Fibroblast of lung (primary cell): ENCODE data around the gene CDK18. TPM values are rescaled to one million over a fixed set of nuclear protein-coding genes. Genes with fewer than 3 reads are reported as not detected.

Experiments
- DNase-seq, 2 donors: peaks; one replicate each; pipeline versions ENCODE4 v3.0.0 to v3.0.0-alpha.2; 2010; ENCODE audit warnings: low read depth in 2 of 2
- H2AFZ ChIP-seq: 2 replicates; pipeline ENCODE4 v1.5.1; 2012; ENCODE audit warnings: low read length, control low read depth, inconsistent platforms
- H3K27ac ChIP-seq: 2 replicates; pipeline ENCODE4 v1.5.1; 2011; ENCODE audit warnings: low read length, control low read depth; ENCODE audit not compliant: insufficient read depth
- H3K27me3 ChIP-seq: 2 replicates; pipeline ENCODE4 v1.5.1; 2011; ENCODE audit warnings: mild to moderate bottlenecking, low read length; ENCODE audit not compliant: control insufficient read depth, insufficient read depth
- H3K36me3 ChIP-seq: 2 replicates; pipeline ENCODE4 v1.5.1; 2011; ENCODE audit warnings: low read length; ENCODE audit not compliant: control insufficient read depth, insufficient read depth
- H3K4me1 ChIP-seq: 2 replicates; pipeline ENCODE4 v1.5.1; 2011; ENCODE audit warnings: low read length; ENCODE audit not compliant: control insufficient read depth, insufficient read depth; ENCODE audit errors: extremely low read depth
- H3K4me2 ChIP-seq: 2 replicates; pipeline ENCODE4 v1.5.1; 2011; ENCODE audit warnings: low read length, control low read depth; ENCODE audit not compliant: insufficient read depth; ENCODE audit errors: extremely low read depth
- H3K4me3 ChIP-seq, 4 experiments: fragments of 200-600 bp in 1 of 4; sonication (generic) in 1 of 4; replicated peaks in 1 of 4; 2 replicates each; pipeline ENCODE4 v1.5.1; 2011 to 2016; ENCODE audit warnings: low read length in 4 of 4, low read depth in 3 of 4, mild to moderate bottlenecking in 3 of 4, control low read depth in 2 of 4, inconsistent platforms in 1 of 4, mixed read lengths in 1 of 4; ENCODE audit not compliant: insufficient read depth in 1 of 4; ENCODE audit errors: control extremely low read depth in 1 of 4
- H3K79me2 ChIP-seq: 2 replicates; pipeline ENCODE4 v1.5.1; 2012; ENCODE audit warnings: mild to moderate bottlenecking, low read length, inconsistent platforms; ENCODE audit not compliant: control insufficient read depth, insufficient read depth
- H3K9ac ChIP-seq: 2 replicates; pipeline ENCODE4 v1.5.1; 2011; ENCODE audit warnings: mild to moderate bottlenecking, low read length, control low read depth; ENCODE audit not compliant: insufficient read depth
- H3K9me3 ChIP-seq: 2 replicates; pipeline ENCODE4 v1.5.1; 2012; ENCODE audit warnings: low read depth, low read length; ENCODE audit not compliant: control insufficient read depth, insufficient read depth
- H4K20me1 ChIP-seq: 2 replicates; pipeline ENCODE4 v1.5.1; 2011; ENCODE audit warnings: low read length; ENCODE audit not compliant: control insufficient read depth, insufficient read depth; ENCODE audit errors: extremely low read depth
- CTCF ChIP-seq, 2 donors: IDR thresholded peaks in 1 of 2; conservative IDR thresholded peaks in 1 of 2; 1 replicate in 1 of 2; 2 replicates in 1 of 2; pipeline ENCODE4 v1.5.1; 2011 to 2012; ENCODE audit warnings: low read length in 2 of 2, control low read depth in 1 of 2, inconsistent platforms in 1 of 2, low read depth in 1 of 2, mild to moderate bottlenecking in 1 of 2
- EZH2 ChIP-seq: IDR thresholded peaks from 2 replicates; pipeline ENCODE4 v1.5.1; 2012; ENCODE audit warnings: low read length, control low read depth, mild to moderate bottlenecking; ENCODE audit errors: missing control alignments
- polyA plus RNA-seq, 2 donors: library from polyadenylated mRNA; depleted of rRNA in 1 of 2; stranded (reverse) in 1 of 2; unstranded in 1 of 2; fragments of >200 nt; gene quantifications; 2 replicates each; pipeline ENCODE4 v1.2.1, GENCODE V29; 2011 to 2012; ENCODE audit warnings: missing spikeins in 1 of 2
- total RNA-seq: library from RNA; depleted of rRNA; stranded (reverse); fragments of >200 nt; gene quantifications from 2 replicates; pipeline ENCODE4 v1.2.1, GENCODE V29; 2014

The CDK18 gene
- total and polyA plus RNA-seq, 2 donors (not counting 1 experiment from before 2014, with no cell fraction given) = 0.33 to 2.1 TPM

- Histone ChIP-seq H3K4me1 (no peaks in the 10 kb centered on the region), H3K36me3 (no peaks in the 10 kb centered on the region), H3K79me2 (no peaks in the 10 kb centered on the region), H3K4me2 (no peak overlapping the region), H2AFZ (no peak overlapping the region), H3K27ac (no peak overlapping the region), H3K9ac (no peak overlapping the region), H3K9me3 (no peaks in the 10 kb centered on the region), H4K20me1 (no peaks in the 10 kb centered on the region), H3K4me3 (no peak overlapping the region), H3K27me3 (peaks cover 32% of the 10 kb centered on the region)
- DNase-seq = no peak
- TF ChIP-seq CTCF (conservative IDR thresholded peaks at IDR 0.05 in 1 of 2, IDR thresholded peaks at IDR 0.05 in 1 of 2; ENCODE audit: low read depth in 1 of 2, low read length in 2 of 2) = no peak
- TF ChIP-seq EZH2 = no peak
Measured at GRCh38 chr1:205565799-205566198, 61.3 kb downstream of the CDK18 start.

GRCh38 chr1:205567716-205568115 is 63.2 kb downstream of the CDK18 start:
- H2AFZ ChIP-seq = no peak overlapping the region
- no peak overlapping the region for H3K27ac ChIP-seq
- no peaks in the 10 kb centered on the region for H3K79me2 ChIP-seq
- no peak for TF ChIP-seq EZH2
- TF ChIP-seq CTCF (conservative IDR thresholded peaks at IDR 0.05 in 1 of 2, IDR thresholded peaks at IDR 0.05 in 1 of 2; ENCODE audit: low read depth in 1 of 2, low read length in 2 of 2) = no peak
- H3K27me3 ChIP-seq = peaks cover 47% of the 10 kb centered on the region
- H3K4me2 ChIP-seq = no peak overlapping the region
- no peak overlapping the region for H3K9ac ChIP-seq
- DNase-seq = no peak
- no peak overlapping the region for H3K4me3 ChIP-seq
- H3K36me3 ChIP-seq = no peaks in the 10 kb centered on the region
- H4K20me1 ChIP-seq = no peaks in the 10 kb centered on the region
- H3K9me3 ChIP-seq = no peaks in the 10 kb centered on the region
- no peaks in the 10 kb centered on the region for H3K4me1 ChIP-seq

- no peak for DNase-seq
- Histone ChIP-seq H3K27me3 (peaks cover 47% of the 10 kb centered on the region), H2AFZ (no peak overlapping the region), H3K4me3 (no peak overlapping the region), H3K9ac (no peak overlapping the region), H4K20me1 (no peaks in the 10 kb centered on the region), H3K4me1 (no peaks in the 10 kb centered on the region), H3K36me3 (no peaks in the 10 kb centered on the region), H3K79me2 (no peaks in the 10 kb centered on the region), H3K4me2 (no peak overlapping the region), H3K9me3 (no peaks in the 10 kb centered on the region), H3K27ac (no peak overlapping the region)
- TF ChIP-seq CTCF (conservative IDR thresholded peaks at IDR 0.05 in 1 of 2, IDR thresholded peaks at IDR 0.05 in 1 of 2; ENCODE audit: low read depth in 1 of 2, low read length in 2 of 2) (no peak), EZH2 (peak; percentile 73)
Measured at GRCh38 chr1:205568135-205568468, 63.6 kb downstream of the CDK18 start.
